IPS-18c (cell line): ENCODE data around the gene PAK5.

ENCODE experiments used
- H3K4me3 ChIP-seq: 2 replicates; pipeline ENCODE4 v1.7.0; 2013; ENCODE audit warnings: low read depth, mild to moderate bottlenecking, low read length, moderate library complexity; ENCODE audit not compliant: insufficient read depth
- H3K9me3 ChIP-seq: one replicate; pipeline ENCODE4 v1.6.1; 2013; ENCODE audit warnings: mild to moderate bottlenecking, low read length, moderate library complexity; ENCODE audit not compliant: control insufficient read depth, insufficient read depth

PAK5 gene

GRCh38 chr20:9723501-9724202, 115.2 kb downstream of the PAK5 start:
- no peaks in the 10 kb centered on the region for H3K9me3 ChIP-seq
- no peak overlapping the region for H3K4me3 ChIP-seq

DNA sequence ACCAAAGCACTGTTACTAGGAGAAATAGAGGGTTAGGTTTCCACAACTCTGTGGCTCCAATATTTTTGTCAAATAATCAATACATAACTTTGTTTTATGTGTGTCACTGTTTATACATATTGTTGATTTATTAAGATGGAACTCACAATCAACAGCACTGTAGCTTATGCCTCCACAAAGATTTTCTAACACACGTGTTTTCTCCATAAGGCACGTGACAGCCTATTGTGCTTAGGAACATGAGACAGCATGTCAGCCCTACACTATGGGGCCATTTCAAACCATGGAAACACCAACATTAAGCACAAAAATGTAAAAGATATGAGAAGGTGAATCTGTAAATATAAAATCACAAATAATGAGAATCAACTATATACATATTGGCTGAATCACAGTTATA, 127.0 kb downstream of the PAK5 start:
- H3K4me3 ChIP-seq, result no peak overlapping the region
- H3K9me3 ChIP-seq, result no peaks in the 10 kb centered on the region

- no peaks in the 10 kb centered on the region for H3K9me3 ChIP-seq
- H3K4me3 ChIP-seq, result no peak overlapping the region
These were observed 128.2 kb downstream of the PAK5 start for GRCh38 chr20:9710685-9711084.

DNA sequence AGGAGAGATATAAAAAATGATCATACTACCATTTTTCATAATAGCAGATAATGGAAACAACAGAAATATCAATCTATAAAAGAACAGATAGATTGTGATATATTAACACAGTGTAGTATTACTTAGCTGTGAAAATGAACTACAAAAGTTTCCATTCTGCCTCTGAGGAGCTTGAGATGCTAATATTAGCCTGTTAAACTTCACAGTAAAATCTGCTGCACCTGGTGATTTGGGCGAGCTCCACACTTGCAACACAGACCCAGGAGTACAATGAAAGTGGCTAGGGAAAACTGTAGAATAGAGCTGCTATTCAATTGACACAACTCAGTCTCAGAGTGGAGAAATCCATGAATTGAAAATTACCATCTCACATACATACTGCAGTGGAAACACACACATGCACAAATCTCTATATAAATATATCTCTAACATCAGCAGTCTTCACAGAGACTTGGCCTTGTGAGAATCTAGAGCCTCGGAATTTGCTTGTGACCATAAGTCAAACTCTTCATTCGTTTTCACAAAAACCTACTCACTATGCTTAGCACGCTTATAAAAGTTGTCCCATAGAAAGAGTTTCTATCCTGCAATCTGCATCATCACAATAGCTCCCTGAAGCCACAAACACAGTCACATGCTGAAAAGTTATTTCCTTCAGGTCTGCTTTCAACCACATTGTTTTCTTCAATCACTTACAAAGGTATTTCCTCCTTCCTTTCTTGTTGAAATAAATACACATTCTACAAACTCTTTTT, 133.0 kb downstream of the PAK5 start:
- no peak overlapping the region for H3K4me3 ChIP-seq

DNA sequence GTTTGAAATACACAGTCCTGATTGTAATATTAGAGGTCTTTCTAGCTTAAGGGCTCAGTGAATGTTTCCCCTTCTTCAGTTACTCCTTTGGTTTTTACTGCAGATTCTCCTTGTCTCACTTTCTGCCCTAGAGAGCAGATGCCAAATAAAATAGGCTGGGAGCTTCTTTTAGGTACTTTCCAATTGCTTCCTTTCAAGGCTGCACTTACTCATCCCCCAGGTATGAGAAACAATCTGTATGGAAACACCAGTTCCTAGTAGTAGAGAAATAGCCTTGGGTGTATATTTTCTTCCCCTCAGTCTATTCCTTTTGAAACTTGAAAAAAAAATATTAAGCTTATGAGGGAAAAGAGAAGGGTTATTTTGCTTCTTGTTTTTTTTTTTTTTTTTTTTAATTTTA, 139.7 kb downstream of the PAK5 start:
- no peak overlapping the region for H3K4me3 ChIP-seq

More for the DNA sequence above, 133.0 kb downstream of the PAK5 start:
- H3K9me3 ChIP-seq, result no peaks in the 10 kb centered on the region

GRCh38 chr20:9689041-9689440, 149.8 kb downstream of the PAK5 start:
- H3K4me3 ChIP-seq, result no peak overlapping the region
- no peaks in the 10 kb centered on the region for H3K9me3 ChIP-seq

More for the DNA sequence above, 139.7 kb downstream of the PAK5 start:
- no peaks in the 10 kb centered on the region for H3K9me3 ChIP-seq

DNA sequence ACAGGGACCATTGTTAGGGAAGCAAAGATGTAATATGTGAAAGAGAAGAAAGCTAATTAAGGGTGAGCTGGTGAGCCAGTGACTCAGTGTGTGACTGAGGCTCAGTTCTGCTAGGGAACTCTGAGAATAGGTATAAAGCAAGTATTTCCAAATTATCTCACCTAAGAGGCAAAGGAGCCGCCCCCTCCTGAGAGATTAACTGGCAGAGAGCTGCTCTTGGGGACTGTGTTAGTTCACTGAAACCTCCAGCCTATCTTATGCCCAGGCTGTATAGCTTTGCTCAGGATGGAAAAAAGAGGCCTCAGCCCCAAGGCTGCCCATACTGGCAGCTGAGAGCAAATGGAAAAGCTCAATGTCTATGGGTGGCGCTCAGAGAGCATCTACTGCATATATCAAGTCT, 152.0 kb downstream of the PAK5 start:
- Histone ChIP-seq H3K4me3 (no peak overlapping the region), H3K9me3 (no peaks in the 10 kb centered on the region)

- Histone ChIP-seq H3K9me3 (no peaks in the 10 kb centered on the region), H3K4me3 (no peak overlapping the region)
These were observed 152.4 kb downstream of the PAK5 start for GRCh38 chr20:9686455-9686854.

DNA sequence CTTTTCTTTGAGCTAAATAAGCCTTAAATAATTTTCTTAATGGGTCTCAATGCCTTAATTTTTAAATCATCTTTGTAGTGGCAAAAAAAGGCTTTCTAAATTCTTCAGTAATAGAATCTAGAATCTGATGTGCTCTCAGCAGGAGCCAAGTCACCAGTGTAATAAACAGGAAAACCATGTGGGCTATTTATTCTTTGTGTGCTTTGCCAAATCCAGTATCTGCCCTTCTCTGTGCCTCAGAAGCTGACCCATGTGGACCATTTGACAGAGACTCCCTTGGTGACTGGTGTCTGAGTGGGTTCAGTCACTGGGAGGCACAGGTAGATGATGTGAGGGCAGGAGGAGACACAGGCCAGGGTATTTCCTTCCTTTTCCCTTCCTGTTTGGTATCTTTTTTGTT, 152.9 kb downstream of the PAK5 start:
- H3K9me3 ChIP-seq, result no peaks in the 10 kb centered on the region
- H3K4me3 ChIP-seq, result no peak overlapping the region

DNA sequence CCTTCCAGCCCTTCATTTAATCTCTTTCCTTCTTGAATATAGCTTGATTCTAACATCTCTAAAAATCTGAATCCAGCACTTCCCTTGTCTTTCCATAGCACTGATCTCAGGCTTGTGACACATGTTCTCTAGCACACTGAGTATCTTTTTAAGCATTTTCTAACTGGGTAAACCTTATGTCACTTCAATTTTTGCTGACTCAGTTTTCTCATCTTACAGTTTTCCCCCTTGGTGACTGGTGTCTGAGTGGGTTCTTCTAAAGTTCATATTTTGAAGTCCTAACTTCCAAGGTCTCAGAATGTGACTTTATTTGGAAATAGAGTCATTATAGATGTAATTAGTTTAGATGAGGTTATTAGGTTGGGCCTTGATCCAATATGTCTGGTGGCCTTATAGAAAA, 153.9 kb downstream of the PAK5 start:
- Histone ChIP-seq H3K9me3 (no peaks in the 10 kb centered on the region), H3K4me3 (no peak overlapping the region)

GRCh38 chr20:9677100-9677623, 161.7 kb downstream of the PAK5 start:
- Histone ChIP-seq H3K4me3 (no peak overlapping the region), H3K9me3 (no peaks in the 10 kb centered on the region)

DNA sequence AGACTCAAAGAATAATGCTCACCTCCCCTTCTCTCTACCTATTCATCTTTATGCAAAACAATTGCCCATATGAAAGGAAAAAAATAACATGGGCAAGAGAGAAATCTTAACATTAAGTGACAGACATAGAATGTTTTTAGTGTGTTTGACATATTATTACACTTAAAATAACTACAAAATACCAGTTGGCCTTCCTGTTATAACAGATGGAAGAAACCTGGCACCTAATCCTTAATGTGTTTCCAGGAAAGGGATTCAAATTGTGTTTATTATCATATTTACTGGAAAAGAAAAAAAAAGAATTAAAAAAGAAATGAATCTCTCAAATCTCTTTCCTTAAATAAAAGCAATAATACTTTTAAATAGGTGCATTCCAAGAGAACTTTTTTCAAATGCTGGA, 165.9 kb downstream of the PAK5 start:
- H3K9me3 ChIP-seq, result no peaks in the 10 kb centered on the region
- no peak overlapping the region for H3K4me3 ChIP-seq

GRCh38 chr20:9672027-9672426, 166.8 kb downstream of the PAK5 start:
- no peaks in the 10 kb centered on the region for H3K9me3 ChIP-seq
- H3K4me3 ChIP-seq, result no peak overlapping the region

DNA sequence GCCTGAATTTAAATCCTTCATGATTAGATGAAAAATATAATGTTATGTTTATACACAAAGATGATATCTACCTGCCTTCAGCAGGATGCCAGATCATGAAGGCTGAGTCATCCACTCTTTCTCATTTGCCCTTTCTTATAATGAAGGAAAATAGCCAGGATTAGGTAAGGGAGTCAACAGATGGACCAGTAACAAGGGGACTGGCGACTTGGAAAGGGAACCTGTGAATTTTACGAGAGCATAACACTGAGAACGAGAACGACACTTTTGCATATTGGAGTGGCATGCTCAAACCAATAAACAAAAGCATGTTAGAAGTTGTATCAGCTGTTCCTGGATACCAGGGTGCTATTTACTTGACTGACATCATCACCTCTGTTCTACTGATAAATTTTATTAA, 170.5 kb downstream of the PAK5 start:
- H3K9me3 ChIP-seq, result no peaks in the 10 kb centered on the region

DNA sequence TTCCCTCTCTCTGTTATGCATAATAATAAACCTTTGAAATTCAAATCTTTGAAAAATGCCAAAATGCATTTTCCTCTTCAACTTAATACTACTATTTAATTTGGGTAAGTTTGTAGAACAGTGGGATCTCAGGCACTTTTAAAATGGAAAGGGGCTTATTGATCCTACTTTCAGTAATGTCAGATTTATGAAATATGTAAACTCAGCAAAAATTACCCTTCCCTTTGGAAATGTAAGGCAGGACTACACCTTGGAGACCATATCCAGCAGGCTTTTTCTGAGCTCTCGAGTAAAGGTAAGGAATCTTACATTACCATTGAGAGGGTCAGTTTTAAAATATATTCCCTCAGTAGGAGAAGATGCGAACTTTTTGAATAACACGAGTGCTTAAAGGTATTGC, 175.5 kb downstream of the PAK5 start:
- Histone ChIP-seq H3K9me3 (no peaks in the 10 kb centered on the region), H3K4me3 (no peak overlapping the region)

More for the DNA sequence above, 170.5 kb downstream of the PAK5 start:
- no peak overlapping the region for H3K4me3 ChIP-seq

GRCh38 chr20:9660236-9660868, 178.5 kb downstream of the PAK5 start:
- H3K9me3 ChIP-seq, result no peaks in the 10 kb centered on the region
- no peak overlapping the region for H3K4me3 ChIP-seq

- H3K9me3 ChIP-seq, result no peaks in the 10 kb centered on the region
- no peak overlapping the region for H3K4me3 ChIP-seq
These were observed 191.1 kb downstream of the PAK5 start for GRCh38 chr20:9647741-9648140.

- Histone ChIP-seq H3K4me3 (no peak overlapping the region), H3K9me3 (no peaks in the 10 kb centered on the region)
These were observed 192.5 kb downstream of the PAK5 start for GRCh38 chr20:9646375-9646774.
